Breast epithelium (tissue), 3 donors: ENCODE measurements around the gene KRT40.

ENCODE experiments used
- CTCF ChIP-seq, 3 donors: fragments of 450-650 bp; IDR thresholded peaks; one replicate each; pipeline ENCODE4 v1.5.1; 2016 to 2017; ENCODE audit warnings: antibody characterized with exemption in 3 of 3, mild to moderate bottlenecking in 3 of 3, moderate library complexity in 3 of 3
- POLR2A ChIP-seq: fragments of 450-650 bp; IDR thresholded peaks from one replicate; pipeline ENCODE4 v1.6.1; 2016; ENCODE audit warnings: antibody characterized with exemption, mild to moderate bottlenecking, moderate library complexity

DNA sequence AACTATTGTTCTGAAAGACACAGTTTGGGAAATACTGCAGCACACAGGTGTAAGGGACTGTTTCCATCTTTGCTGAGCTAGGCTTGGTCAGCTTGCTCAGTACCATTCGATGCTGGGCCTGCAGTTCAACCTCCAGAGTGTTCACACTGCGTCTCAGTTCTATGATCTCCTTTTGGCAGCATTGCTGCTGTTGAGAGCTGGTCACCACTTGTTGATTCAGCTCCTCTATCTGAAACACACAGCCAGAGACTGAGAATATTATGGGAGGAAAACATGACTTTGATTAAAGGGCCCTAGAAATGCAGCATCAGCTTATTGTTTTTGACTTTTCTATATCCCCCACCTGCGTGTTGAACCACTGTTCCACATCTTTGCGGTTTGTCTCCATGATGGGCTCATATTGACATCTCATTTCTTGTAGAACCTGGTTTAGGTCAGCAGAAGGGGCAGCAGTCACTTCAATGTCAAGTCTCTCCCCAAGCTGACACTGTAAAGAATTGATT is 22.0 kb downstream of the KRT40 start:
- no peak for TF ChIP-seq POLR2A
- TF ChIP-seq CTCF (IDR thresholded peaks at IDR 0.05): no peak
